Limb (tissue), 2 donors: ENCODE data around the gene CNTNAP5.

Source experiments
- DNase-seq, 2 donors: peaks; one replicate each; pipeline ENCODE4 v3.0.0-alpha.2; 2016; ENCODE audit errors: extremely low spot score in 2 of 2

CNTNAP5 gene

GRCh38 chr2:124426625-124427024 is 401.5 kb downstream of the CNTNAP5 start:
- DNase-seq, result no peak

DNA sequence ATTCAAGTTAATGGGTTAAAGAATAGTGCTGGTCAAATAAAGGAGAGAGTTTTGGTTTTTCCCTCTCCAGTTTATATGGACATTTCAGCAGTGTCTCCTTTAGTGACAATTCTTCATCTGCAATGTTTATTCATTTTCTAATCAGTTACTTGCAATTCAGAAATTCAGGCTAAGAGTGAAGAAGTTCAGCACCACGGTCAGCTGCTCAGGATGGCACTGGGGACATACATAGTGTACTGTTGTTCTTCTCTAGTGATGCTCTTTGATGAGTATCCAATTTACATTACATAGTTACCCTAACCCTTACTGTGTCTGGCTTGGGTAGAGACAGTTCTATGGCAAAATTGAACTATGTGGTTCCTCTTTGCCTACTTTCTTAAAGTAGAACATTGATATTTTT is 412.7 kb downstream of the CNTNAP5 start:
- peak; percentile 10 to 47 for DNase-seq

DNA sequence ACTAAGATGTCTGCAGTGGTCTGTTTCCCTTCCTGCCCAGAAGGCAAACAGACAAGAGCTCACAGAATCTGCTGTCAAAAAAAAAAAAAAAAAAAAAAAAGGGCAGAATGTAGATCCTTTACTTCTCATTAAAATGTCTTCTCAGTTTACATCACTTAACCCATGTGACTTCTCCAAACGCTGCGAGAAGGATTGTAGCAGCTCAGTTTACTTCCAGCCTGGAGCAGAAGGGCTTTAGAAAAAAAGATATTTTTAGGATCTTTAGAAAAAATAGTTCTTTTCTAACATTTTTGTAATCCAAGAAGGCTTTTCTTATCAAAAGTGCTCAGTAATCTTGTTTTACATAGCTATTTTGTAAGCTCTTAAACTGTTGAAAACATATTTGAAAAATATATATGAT is 425.4 kb downstream of the CNTNAP5 start:
- no peak for DNase-seq

DNA sequence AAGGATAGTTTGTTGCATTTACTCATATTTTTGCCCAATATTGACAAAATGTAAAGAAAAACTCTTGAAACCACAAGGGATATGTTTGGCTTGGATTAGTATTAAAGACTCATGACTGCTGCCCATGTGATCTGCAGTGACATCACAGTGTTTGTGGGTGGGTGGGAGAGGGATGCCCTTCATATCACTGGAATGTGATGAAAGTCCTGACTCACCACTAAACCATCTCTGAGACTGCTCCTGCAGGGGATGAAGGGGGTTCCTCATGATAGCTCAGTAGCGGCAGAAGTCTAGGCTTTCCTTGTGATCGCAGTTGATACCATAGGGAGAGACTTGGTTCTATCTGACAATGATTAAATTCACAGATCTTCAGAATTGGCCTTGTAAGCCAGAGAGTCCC is 451.2 kb downstream of the CNTNAP5 start:
- no peak for DNase-seq

DNA sequence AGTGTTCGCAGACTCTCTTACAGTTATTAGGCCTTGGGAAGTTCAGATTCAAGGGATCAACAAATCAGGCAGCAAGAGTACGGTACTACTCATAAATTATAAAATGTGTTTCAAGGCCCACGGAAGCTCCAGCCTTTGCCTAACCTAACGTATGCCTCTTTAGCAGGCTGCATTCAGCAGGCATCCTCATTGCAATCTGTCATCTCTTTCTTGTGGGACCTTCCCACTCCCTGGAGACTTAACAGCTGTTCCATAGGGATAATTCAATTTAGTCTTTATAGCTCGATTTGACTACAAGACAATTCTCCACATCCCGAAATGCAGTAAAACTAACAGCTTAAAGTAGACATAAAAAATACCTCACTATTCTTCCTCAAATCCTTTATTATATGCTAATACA is 453.7 kb downstream of the CNTNAP5 start:
- no peak for DNase-seq

DNA sequence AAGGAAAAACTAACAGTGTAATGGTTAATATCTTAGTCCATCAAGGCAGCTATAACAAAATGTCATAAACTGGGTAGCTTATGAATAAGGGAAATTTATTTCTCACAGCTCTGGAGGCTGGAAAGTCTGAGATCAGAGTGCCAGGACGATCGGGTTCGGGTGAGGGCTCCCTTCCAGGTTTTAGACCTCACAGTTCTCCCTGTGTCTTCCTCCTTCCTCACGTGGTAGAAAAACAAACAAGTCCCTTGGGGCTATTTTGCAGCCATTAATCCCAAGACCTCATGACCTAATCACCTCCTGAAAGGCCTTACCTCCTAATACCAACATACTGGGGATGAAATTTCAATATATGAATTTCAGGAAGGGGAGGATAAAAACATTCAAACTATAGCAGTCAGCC is 455.9 kb downstream of the CNTNAP5 start:
- DNase-seq, result no peak

DNA sequence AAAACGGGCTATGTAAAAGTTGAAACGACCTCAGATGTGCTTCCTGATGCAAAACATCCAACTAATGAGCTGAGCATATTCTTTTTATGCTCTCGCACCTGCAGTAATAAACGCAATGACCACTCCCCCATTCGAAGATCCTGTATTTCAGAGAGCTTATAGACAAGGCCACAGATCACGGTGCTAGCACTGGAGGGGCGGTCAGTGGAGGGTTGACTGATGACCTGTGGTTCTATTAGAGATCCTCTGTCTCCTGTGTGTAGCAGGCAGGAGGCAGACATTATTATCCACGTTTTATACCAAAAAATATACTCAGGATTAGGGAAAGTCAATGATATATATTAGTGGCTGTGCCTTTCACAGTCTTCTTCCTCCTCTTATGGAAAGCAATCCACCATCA is 457.0 kb downstream of the CNTNAP5 start:
- DNase-seq, result no peak

GRCh38 chr2:124482551-124482950 is 457.5 kb downstream of the CNTNAP5 start:
- DNase-seq, result no peak

DNA sequence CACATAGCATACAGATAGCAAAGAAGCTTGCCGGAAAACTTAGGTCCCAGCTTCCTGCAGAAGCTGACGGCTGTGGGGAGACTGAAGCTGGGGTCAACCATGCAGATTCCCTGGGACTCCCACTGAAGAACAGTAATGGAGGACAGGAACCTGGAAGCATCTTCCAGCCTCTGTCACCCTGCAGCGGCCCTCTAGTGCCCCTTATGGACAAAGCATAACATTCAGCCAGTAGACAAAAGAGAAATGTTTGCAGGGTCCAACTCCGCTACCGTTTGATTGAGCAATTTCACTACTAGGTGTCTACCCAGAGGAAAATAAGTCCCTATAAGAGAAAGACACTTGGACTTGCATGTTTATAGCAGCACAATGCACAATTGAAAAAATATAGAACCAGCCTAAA is 460.6 kb downstream of the CNTNAP5 start:
- no peak for DNase-seq

DNA sequence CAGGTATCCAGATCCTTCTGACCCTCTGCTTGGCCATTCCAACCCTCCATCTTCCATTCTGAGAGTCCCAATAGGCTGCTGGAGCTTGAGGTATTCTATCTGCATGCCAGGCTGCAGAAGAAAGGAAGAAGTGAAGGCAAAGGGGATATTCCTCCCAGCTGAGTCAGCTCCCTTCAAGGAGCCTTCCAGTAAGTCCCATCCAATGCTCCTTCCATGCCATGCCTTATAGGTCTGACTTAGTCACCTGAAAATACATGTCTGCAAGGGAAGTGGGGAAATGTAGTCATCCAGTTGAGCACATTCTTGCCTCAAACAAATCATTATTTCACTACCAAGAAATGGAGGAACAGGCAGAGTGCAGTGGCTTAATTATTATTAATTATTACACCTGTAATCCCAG is 464.6 kb downstream of the CNTNAP5 start:
- no peak for DNase-seq

DNA sequence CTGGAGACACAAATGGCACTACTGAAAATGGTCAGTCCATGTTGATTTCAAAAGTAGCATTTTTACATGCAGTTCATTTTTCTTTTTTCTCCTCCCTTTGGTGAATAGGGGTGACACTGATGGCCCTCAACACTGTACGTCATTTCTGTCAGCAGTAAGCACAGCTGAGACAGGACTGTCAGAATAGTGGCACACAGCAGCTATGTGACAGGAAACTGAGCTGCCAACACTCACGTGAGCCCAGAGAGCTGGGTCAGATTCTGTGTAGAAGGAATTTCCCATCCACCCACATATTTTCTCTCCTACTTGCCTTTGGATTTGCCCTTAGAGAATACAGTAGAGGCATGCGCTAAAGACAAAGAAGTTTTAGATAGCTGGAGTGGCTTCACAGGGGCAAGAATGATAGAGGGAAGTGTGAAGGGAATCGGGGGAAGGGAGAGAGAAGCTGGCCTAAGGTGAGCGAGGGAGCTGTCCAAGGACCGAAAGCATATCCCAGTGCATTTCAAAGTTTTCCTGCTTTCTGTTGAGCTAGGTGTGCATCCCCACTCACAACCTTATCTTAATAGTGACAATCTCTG is 476.6 kb downstream of the CNTNAP5 start:
- no peak for DNase-seq

DNA sequence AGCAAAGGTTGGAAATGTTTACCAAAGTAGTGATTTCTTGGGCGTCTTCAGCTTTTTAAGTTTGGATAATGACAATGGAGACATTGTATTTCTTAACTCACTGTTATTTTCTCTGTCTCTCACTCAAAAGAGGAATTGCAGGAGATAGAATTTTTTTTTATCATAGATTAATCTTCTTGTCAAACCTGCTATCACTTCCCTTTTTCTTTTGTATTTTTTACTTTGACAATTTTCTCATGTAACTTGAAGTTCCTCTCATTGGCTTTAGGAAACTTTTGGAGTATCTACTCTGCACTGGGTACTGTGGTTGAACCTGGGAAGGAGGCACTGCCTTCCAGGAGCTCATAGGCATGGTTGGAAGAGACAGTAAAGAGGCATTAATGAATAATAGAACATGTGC is 489.1 kb downstream of the CNTNAP5 start:
- no peak for DNase-seq

DNA sequence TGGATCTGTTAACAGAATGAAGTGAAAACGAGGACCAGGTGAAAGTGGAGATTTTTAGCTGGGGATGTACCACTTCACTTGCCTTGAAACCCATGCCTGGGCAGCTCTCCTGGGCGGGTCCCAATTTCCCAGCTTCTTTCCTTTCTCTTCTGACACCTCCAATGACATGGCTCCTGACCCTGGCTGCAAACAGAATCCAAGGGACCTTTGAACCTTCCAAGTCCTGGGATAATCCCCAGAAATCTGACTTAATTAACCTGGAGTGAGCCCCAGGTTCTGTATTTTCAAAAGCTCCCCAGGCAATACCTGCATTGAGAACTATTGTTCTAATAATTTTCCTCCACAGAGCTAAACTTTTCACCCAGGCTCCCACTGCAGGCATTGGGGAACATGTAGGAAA is 495.9 kb downstream of the CNTNAP5 start:
- DNase-seq, result no peak

GRCh38 chr2:124523096-124523495 is 498.0 kb downstream of the CNTNAP5 start:
- no peak for DNase-seq

DNA sequence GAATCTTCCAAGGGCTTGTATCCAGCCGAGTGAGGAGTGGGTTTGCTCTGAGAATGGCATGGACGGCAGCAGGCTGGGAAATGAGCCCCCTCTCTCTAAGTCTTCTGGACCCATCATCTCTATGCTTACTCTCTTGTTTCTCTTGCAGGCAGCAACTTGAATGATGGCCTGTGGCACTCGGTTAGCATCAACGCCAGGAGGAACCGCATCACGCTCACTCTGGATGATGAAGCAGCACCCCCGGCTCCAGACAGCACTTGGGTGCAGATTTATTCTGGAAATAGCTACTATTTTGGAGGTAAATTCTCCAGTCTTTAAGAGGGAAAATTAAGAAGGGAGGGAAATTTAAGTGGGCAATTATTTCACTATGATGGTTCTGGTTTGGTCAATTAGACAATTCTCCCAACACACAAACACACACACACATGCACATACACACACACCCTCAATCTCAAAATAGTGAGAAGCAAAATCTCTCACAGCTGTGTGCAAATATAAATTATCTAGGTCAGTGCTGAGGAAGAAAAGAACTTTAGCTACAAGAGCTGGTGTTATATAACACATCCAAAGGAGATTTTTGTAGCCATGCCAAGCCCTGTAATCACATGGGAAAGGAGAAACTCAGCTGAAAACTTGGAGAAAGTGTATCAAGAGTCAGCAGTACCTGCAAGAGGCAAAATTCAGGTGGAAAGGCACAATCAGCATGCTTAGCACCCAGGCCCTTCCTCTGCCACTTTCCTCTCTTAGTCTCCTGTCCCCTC is 499.2 kb downstream of the CNTNAP5 start:
- peak in 1 of 2 donors; percentile 6 for DNase-seq

DNA sequence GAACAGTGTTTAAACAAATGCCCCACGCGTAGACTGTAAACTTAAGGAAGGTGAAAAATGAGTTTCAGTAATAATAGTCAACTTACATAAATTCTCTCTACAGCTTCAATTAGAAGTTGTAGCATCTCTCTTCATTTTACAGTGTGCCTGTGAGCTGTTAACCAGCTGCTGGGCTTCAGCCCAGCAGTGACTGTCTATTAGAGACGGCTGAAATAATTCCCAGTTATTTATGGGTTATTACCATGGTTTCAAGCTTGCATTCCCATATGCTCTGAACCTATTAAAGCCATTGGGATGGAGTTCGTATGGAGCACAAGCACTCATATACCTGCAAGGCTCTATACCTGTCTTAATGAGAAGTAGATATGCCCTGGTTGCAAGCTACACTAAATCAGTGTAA is 501.1 kb downstream of the CNTNAP5 start:
- DNase-seq, result peak in 1 of 2 donors; percentile 17

- DNase-seq, result no peak
These were observed 505.1 kb downstream of the CNTNAP5 start for GRCh38 chr2:124530203-124530602.

DNA sequence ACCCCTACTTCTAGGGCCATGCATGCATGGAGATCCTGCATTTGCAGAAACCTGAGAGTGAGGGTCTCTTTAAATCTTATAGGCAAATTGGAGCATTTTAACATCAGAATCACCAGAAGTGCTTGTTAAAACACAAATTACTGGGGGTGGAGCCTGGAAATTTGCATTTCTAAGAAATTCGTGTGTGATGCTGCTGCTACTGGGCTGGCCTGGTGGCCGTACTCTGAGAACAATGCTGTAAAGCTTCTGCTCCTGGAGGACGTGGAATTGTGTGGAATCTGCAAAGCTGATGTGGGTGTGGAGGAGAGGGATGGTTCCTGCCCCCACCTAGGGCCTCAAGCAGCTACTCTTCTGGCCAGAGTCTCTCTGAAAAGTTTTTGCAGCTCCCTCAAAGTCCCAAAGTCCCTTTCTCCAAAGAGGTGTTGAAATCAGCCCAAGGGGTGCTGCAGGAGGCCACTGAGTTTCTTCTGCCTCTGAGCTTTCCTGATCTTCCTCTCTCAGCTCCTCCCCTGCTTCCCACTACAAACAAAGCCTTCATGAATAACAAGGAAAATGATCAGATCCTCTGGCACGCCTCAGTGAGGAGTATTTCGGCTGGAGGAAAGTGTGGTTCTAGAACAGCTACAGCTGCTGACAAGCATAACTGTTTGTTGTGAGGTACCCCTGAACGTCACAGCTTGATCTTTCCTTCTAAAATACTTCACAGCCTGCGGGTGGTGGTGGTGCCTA is 508.3 kb downstream of the CNTNAP5 start:
- DNase-seq, result no peak

DNA sequence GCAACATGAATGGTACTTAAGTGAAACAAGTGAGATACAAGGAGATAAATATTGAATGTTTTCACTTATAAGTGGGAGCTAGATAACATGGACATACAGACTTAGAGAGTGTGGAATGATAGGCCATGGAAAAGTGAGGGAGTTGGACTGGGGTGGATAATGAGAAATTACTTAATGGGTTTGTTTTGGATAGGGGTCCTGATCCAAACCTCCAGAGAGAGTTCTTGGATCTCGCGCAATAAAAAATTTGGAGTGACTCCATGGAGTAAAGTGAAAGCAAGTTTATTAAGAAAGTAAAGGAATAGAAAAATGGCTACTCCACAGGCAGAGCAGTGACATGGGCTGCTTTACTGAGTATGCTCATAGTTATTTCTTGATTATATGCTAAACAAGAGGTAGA is 508.9 kb downstream of the CNTNAP5 start:
- DNase-seq, result no peak

DNA sequence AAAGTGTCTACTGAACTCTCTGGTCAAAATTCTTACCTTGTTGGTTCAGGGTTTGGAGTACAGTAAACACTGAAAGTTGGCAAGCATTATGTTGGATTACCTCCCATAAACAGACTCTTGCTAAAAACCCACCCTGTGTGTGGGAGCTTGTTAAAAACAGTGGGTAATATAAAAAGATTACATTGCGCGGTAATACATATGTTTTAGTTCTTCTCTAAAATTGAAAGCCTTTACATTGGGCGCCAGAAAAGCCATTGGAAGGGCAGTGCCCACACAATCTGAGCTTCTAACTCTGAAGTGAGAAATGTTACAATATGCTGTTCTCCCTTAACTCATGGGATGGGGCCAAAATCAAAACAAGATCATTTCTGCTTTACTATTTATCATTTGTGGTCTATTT is 510.7 kb downstream of the CNTNAP5 start:
- no peak for DNase-seq

DNA sequence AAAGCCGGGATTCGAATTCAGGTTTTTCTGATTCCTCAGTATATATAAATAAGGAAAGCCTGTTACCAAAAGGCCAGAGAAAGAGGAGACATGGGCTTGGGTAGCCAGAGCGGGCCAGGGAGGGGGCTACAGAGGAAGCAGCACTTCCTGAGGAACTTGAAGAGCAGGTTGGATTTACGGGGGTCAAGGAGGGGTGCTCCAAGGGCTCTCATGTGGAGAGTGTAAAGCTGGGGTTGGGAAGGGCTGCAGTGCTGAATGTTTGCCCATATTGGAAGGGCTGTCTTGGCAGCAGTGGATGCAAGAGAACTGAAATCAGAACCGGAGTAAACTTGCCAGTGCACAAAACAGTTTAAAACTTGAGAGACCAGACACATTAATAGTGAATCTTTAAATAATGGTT is 511.5 kb downstream of the CNTNAP5 start:
- no peak for DNase-seq

DNA sequence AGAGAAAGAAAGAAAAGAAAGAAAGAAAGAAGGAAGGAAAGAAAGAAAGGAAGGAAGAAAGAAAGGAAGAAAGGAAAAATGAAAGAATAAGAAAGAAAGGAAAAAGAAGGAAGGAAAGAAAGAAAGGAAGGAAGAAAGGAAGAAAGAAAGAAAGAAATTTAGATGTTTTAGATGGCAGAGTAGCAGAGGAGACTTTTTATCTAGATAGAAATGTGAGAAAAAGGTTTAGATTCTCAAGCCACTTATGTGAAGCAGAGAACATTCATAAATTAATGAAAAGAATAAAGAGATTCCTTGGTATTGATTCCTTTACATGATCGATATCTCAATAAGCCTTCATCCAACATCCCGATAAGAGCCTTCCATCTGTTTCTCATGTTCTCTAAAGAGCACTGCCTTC is 513.5 kb downstream of the CNTNAP5 start:
- no peak for DNase-seq

- DNase-seq, result no peak
These were observed 515.7 kb downstream of the CNTNAP5 start for GRCh38 chr2:124540805-124541204.
